Liver (tissue), 9 donors: ENCODE data around the gene ZNF710. TPM values are rescaled to one million over a fixed set of nuclear protein-coding genes. Genes with fewer than 3 reads are reported as not detected.

Experiments
- DNase-seq: peaks from one replicate; pipeline ENCODE4 v3.0.0-alpha.2; 2017; ENCODE audit warnings: low spot score
- H3K27ac ChIP-seq, 2 donors: one replicate each; pipeline ENCODE4 v1.7.0; 2013; ENCODE audit warnings: inconsistent platforms in 2 of 2, low read length in 2 of 2, control low read depth in 1 of 2, low read depth in 1 of 2, mild to moderate bottlenecking in 1 of 2
- H3K27me3 ChIP-seq, 4 donors: one replicate each; pipeline versions ENCODE4 v1.6.1 to v1.7.0; 2013; ENCODE audit warnings: low read length in 3 of 4, inconsistent platforms in 1 of 4, mild to moderate bottlenecking in 1 of 4, moderate library complexity in 1 of 4; ENCODE audit not compliant: control insufficient read depth in 4 of 4, insufficient read depth in 4 of 4
- H3K36me3 ChIP-seq, 4 donors: one replicate each; pipeline versions ENCODE4 v1.6.1 to v1.7.0; 2013; ENCODE audit warnings: low read length in 3 of 4, mild to moderate bottlenecking in 3 of 4, low read depth in 1 of 4, moderate library complexity in 1 of 4; ENCODE audit not compliant: control insufficient read depth in 4 of 4, insufficient read depth in 3 of 4
- H3K4me1 ChIP-seq, 4 donors: one replicate each; pipeline versions ENCODE4 v1.6.1 to v1.7.0; 2013; ENCODE audit warnings: low read length in 3 of 4, mild to moderate bottlenecking in 3 of 4, moderate library complexity in 1 of 4; ENCODE audit not compliant: control insufficient read depth in 4 of 4, insufficient read depth in 4 of 4
- H3K4me3 ChIP-seq, 3 donors: one replicate each; pipeline versions ENCODE4 v1.6.1 to v1.7.0; 2013; ENCODE audit warnings: low read length in 3 of 3, control low read depth in 1 of 3, low read depth in 1 of 3, mild to moderate bottlenecking in 1 of 3
- H3K9ac ChIP-seq, 2 donors: one replicate each; pipeline ENCODE4 v1.7.0; 2013; ENCODE audit warnings: low read length in 2 of 2, mild to moderate bottlenecking in 2 of 2, moderate library complexity in 2 of 2, control low read depth in 1 of 2, low read depth in 1 of 2
- H3K9me3 ChIP-seq, 4 donors: one replicate each; pipeline versions ENCODE4 v1.6.1 to v1.7.0; 2013; ENCODE audit warnings: low read length in 3 of 4; ENCODE audit not compliant: control insufficient read depth in 4 of 4
- EGR1 ChIP-seq, 2 donors: IDR thresholded peaks; 2 replicates each; pipeline ENCODE4 v1.6.1; 2016 to 2018; ENCODE audit warnings: antibody characterized with exemption in 2 of 2, low read depth in 2 of 2
- GABPA ChIP-seq, 2 donors: IDR thresholded peaks in 1 of 2; conservative IDR thresholded peaks in 1 of 2; 2 replicates each; pipeline ENCODE4 v1.6.1; 2016; ENCODE audit warnings: antibody characterized with exemption in 2 of 2, mild to moderate bottlenecking in 1 of 2, moderate library complexity in 1 of 2
- HNF4A ChIP-seq, 2 donors: conservative IDR thresholded peaks; 2 replicates each; pipeline ENCODE4 v1.6.1; 2016; ENCODE audit warnings: antibody characterized with exemption in 2 of 2, mild to moderate bottlenecking in 2 of 2
- HNF4G ChIP-seq: IDR thresholded peaks from 2 replicates; pipeline ENCODE4 v1.6.1; 2016; ENCODE audit warnings: antibody characterized with exemption
- JUND ChIP-seq, 2 donors: IDR thresholded peaks; 2 replicates each; pipeline ENCODE4 v1.6.1; 2016; ENCODE audit warnings: antibody characterized with exemption in 2 of 2
- NR2F2 ChIP-seq: IDR thresholded peaks from 2 replicates; pipeline ENCODE4 v1.6.1; 2016; ENCODE audit warnings: antibody characterized with exemption
- REST ChIP-seq: IDR thresholded peaks from 2 replicates; pipeline ENCODE4 v1.6.1; 2016; ENCODE audit warnings: antibody characterized with exemption, mild to moderate bottlenecking
- RXRA ChIP-seq, 2 donors: IDR thresholded peaks; 2 replicates each; pipeline ENCODE4 v1.6.1; 2017 to 2018; ENCODE audit warnings: antibody characterized with exemption in 2 of 2, mild to moderate bottlenecking in 1 of 2
- SP1 ChIP-seq: IDR thresholded peaks from 2 replicates; pipeline ENCODE4 v1.6.1; 2018; ENCODE audit warnings: antibody characterized with exemption, mild to moderate bottlenecking
- TAF1 ChIP-seq: conservative IDR thresholded peaks from 2 replicates; pipeline ENCODE4 v1.6.1; 2016; ENCODE audit warnings: antibody characterized with exemption, mild to moderate bottlenecking
- YY1 ChIP-seq: IDR thresholded peaks from 2 replicates; pipeline ENCODE4 v1.6.1; 2016; ENCODE audit warnings: antibody characterized with exemption, mild to moderate bottlenecking
- WGBS: extraction: QIAGEN DNeasy Blood & Tissue Kit; methylation state at CpG from one replicate; pipeline ENCODE4 v1.1.7; 2013; 5-methylcytosine and 5-hydroxymethylcytosine counted together
- polyA plus RNA-seq, 2 donors: library from polyadenylated mRNA; stranded (reverse) in 1 of 2; unstranded in 1 of 2; fragments of 200-250 nt in 1 of 2; fragments of >200 nt in 1 of 2; fragmentation: Nextera tagmentation in 1 of 2; extraction: Ambion mirVana in 1 of 2; gene quantifications; one replicate each; pipeline versions ENCODE4 v1.2.1 to v1.2.3, GENCODE V29; 2013 to 2015
- total RNA-seq, 2 donors: library from RNA; depleted of rRNA; stranded (reverse); fragments of >200 nt; gene quantifications; one replicate each; pipeline ENCODE4 v1.2.3, GENCODE V29; 2014
- TF ChIP-seq, protein P1 (sequence below): IDR thresholded peaks from 2 replicates; pipeline ENCODE4 v1.6.1; 2016; ENCODE audit warnings: antibody characterized with exemption
- TF ChIP-seq, protein P2 (sequence below): fragments of 150-350 bp; IDR thresholded peaks from 2 replicates; pipeline ENCODE4 v1.5.1; 2017; ENCODE audit warnings: improper control_type of control experiment, low read depth, low read length; ENCODE audit not compliant: missing input control
- donor health status: healthy.
- donor health status: healthy.
- donor health status: healthy.
- donor health status: healthy.
- donor health status: healthy.

ZNF710 gene
- total and polyA plus RNA-seq, 4 donors, result 1.9 to 15.3 (median 5.4) TPM

- TF ChIP-seq, protein P1, sequence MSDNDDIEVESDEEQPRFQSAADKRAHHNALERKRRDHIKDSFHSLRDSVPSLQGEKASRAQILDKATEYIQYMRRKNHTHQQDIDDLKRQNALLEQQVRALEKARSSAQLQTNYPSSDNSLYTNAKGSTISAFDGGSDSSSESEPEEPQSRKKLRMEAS, result no peak
- TF ChIP-seq SP1 (no peak), NR2F2 (no peak), GABPA (IDR thresholded peaks at IDR 0.05 in 1 of 2, conservative IDR thresholded peaks at IDR 0.05 in 1 of 2) (no peak), RXRA (IDR thresholded peaks at IDR 0.05) (no peak), HNF4G (no peak), JUND (IDR thresholded peaks at IDR 0.05) (no peak), HNF4A (conservative IDR thresholded peaks at IDR 0.05) (no peak)
Measured at GRCh38 chr15:90047956-90048575, 46.9 kb downstream of the ZNF710 start (continued).

DNA sequence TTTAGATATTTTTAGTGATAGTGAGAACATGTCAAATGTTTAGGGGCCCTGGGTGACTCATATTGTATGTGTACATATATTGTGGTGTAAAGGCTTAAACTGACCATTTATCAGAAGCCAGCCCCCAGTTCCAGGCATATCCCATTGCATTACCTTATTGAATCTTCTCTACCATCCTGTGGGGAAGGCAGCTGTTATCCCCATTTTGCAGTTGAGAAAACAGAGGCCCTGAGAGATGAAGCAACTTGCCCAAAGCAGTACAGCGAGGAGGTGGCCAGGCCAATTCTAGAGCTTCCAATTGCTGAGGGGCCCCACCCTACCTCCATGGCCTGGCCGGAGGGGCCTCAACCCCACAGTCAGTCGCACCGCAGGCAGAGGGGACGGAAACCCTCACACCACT lies 47.9 kb downstream of the ZNF710 start:
- Histone ChIP-seq H3K4me1 (peaks cover 0 to 4% (median under 1%) of the 10 kb centered on the region in 4 donors), H3K27ac (no peak overlapping the region), H3K4me3 (no peak overlapping the region), H3K36me3 (no peaks in the 10 kb centered on the region), H3K9ac (no peak overlapping the region), H3K9me3 (no peaks in the 10 kb centered on the region), H3K27me3 (no peaks in the 10 kb centered on the region)
- TF ChIP-seq JUND (IDR thresholded peaks at IDR 0.05) (no peak), YY1 (no peak), NR2F2 (no peak), SP1 (no peak), HNF4G (no peak), TAF1 (no peak), REST (no peak), EGR1 (IDR thresholded peaks at IDR 0.05; ENCODE audit: low read depth in 2 of 2) (no peak)
- TF ChIP-seq, protein P2, sequence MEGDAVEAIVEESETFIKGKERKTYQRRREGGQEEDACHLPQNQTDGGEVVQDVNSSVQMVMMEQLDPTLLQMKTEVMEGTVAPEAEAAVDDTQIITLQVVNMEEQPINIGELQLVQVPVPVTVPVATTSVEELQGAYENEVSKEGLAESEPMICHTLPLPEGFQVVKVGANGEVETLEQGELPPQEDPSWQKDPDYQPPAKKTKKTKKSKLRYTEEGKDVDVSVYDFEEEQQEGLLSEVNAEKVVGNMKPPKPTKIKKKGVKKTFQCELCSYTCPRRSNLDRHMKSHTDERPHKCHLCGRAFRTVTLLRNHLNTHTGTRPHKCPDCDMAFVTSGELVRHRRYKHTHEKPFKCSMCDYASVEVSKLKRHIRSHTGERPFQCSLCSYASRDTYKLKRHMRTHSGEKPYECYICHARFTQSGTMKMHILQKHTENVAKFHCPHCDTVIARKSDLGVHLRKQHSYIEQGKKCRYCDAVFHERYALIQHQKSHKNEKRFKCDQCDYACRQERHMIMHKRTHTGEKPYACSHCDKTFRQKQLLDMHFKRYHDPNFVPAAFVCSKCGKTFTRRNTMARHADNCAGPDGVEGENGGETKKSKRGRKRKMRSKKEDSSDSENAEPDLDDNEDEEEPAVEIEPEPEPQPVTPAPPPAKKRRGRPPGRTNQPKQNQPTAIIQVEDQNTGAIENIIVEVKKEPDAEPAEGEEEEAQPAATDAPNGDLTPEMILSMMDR, result no peak
- TF ChIP-seq, protein P1, result no peak
- DNase-seq, result no peak
- 96% methylated on average over 5 of the region's 5 CpGs for WGBS
